GM23338 (cell line): ENCODE measurements around the gene TTC13. TPM values are rescaled to one million over a fixed set of nuclear protein-coding genes. Genes with fewer than 3 reads are reported as not detected.

Experiments used
- ATAC-seq: fragments of 200-7000 bp; cut with Tn5 transposase; 3 replicates; pipeline ENCODE4 v1.9.1; 2020
- DNase-seq: peaks from one replicate; pipeline ENCODE4 v3.0.0-alpha.2; 2015; ENCODE audit warnings: low spot score
- H2AFZ ChIP-seq: fragments of 200-600 bp; sonication (generic); 2 replicates; pipeline ENCODE4 v1.8.0; 2016; ENCODE audit warnings: antibody characterized with exemption, mild to moderate bottlenecking, moderate library complexity
- H3F3A ChIP-seq: fragments of 200-600 bp; sonication (generic); replicated peaks from 2 replicates; pipeline ENCODE4 v1.8.0; 2017; ENCODE audit warnings: antibody characterized with exemption, mixed run types, low read depth
- H3K27ac ChIP-seq: fragments of 200-600 bp; sonication (generic); 2 replicates; pipeline ENCODE4 v1.6.1; 2016; ENCODE audit warnings: low read depth
- H3K27me3 ChIP-seq: fragments of 200-600 bp; sonication (generic); 2 replicates; pipeline ENCODE4 v1.8.0; 2016; ENCODE audit warnings: mild to moderate bottlenecking, mixed run types, moderate library complexity; ENCODE audit not compliant: insufficient read depth
- H3K36me3 ChIP-seq: fragments of 200-600 bp; sonication (generic); 2 replicates; pipeline ENCODE4 v1.8.0; 2016; ENCODE audit warnings: mild to moderate bottlenecking; ENCODE audit not compliant: insufficient read depth
- H3K4me1 ChIP-seq: fragments of 200-600 bp; sonication (generic); 2 replicates; pipeline ENCODE4 v1.8.0; 2016; ENCODE audit warnings: mild to moderate bottlenecking, moderate library complexity; ENCODE audit not compliant: insufficient read depth
- H3K4me2 ChIP-seq: fragments of 200-600 bp; sonication (generic); 2 replicates; pipeline ENCODE4 v1.7.1; 2017; ENCODE audit warnings: mixed run types
- H3K4me3 ChIP-seq: fragments of 200-600 bp; sonication (generic); 2 replicates; pipeline ENCODE4 v1.6.1; 2016; ENCODE audit warnings: mixed run types
- H3K79me2 ChIP-seq: fragments of 200-600 bp; sonication (generic); replicated peaks from 2 replicates; pipeline ENCODE4 v1.8.0; 2017; ENCODE audit warnings: mild to moderate bottlenecking; ENCODE audit not compliant: insufficient read depth
- H3K9me2 ChIP-seq: fragments of 200-600 bp; sonication (generic); 2 replicates; pipeline ENCODE4 v1.8.0; 2017; ENCODE audit not compliant: insufficient read depth
- H4K20me1 ChIP-seq: fragments of 200-600 bp; sonication (generic); replicated peaks from 2 replicates; pipeline ENCODE4 v1.8.0; 2017; ENCODE audit warnings: mild to moderate bottlenecking; ENCODE audit not compliant: insufficient read depth
- H3K27ac Mint-ChIP-seq: 2 replicates; pipeline ENCODE4 v1.8.0; 2020; ENCODE audit warnings: inconsistent platforms, mild to moderate bottlenecking, moderate library complexity, mixed read lengths
- H3K27me3 Mint-ChIP-seq: 3 replicates; pipeline ENCODE4 v1.8.0; 2022; ENCODE audit warnings: low read depth, mild to moderate bottlenecking, moderate library complexity, mixed read lengths, inconsistent platforms; ENCODE audit not compliant: insufficient read depth, poor library complexity
- H3K36me3 Mint-ChIP-seq: 3 replicates; pipeline ENCODE4 v1.8.0; 2021; ENCODE audit warnings: low read depth, mild to moderate bottlenecking, inconsistent platforms, moderate library complexity, mixed read lengths
- H3K4me1 Mint-ChIP-seq: 3 replicates; pipeline ENCODE4 v1.8.0; 2020; ENCODE audit warnings: mild to moderate bottlenecking, inconsistent platforms, mixed read lengths
- H3K4me3 Mint-ChIP-seq: 3 replicates; pipeline ENCODE4 v1.8.0; 2021; ENCODE audit warnings: moderate library complexity, mild to moderate bottlenecking, inconsistent platforms, mixed read lengths
- H3K9me3 Mint-ChIP-seq: 3 replicates; pipeline ENCODE4 v1.8.0; 2020; ENCODE audit warnings: moderate library complexity, mild to moderate bottlenecking, inconsistent platforms, mixed read lengths
- CREB1 ChIP-seq: fragments of 250-450 bp; sonication (Bioruptor Pico); IDR thresholded peaks from 2 replicates; pipeline ENCODE4 v1.5.0; 2020; ENCODE audit warnings: low read depth, mild to moderate bottlenecking, moderate library complexity
- CTCF ChIP-seq, 2 experiments: fragments of 200-600 bp in 1 of 2; sonication (generic) in 1 of 2; conservative IDR thresholded peaks; 2 replicates each; pipeline versions ENCODE4 v1.5.1 to v1.6.1; 2016 to 2017; ENCODE audit warnings: antibody characterized with exemption in 2 of 2, low read depth in 2 of 2, mild to moderate bottlenecking in 2 of 2, moderate library complexity in 1 of 2
- ETS1 ChIP-seq: IDR thresholded peaks from 2 replicates; pipeline ENCODE4 v1.6.1; 2016; ENCODE audit warnings: antibody characterized with exemption
- EZH2 ChIP-seq: fragments of 200-600 bp; sonication (generic); IDR thresholded peaks from one replicate; pipeline ENCODE4 v1.8.0; 2017; ENCODE audit warnings: antibody characterized with exemption, mild to moderate bottlenecking, low read depth; ENCODE audit not compliant: unreplicated experiment
- EZH2phosphoT487 ChIP-seq: fragments of 200-600 bp; sonication (generic); IDR thresholded peaks from one replicate; pipeline ENCODE4 v1.8.1; 2018; ENCODE audit warnings: antibody characterized with exemption; ENCODE audit not compliant: unreplicated experiment
- STAT1 ChIP-seq: IDR thresholded peaks from one replicate; pipeline ENCODE4 v1.6.1; 2016; ENCODE audit warnings: antibody characterized with exemption; ENCODE audit not compliant: unreplicated experiment
- ZNF114 ChIP-seq: fragments of 250-450 bp; sonication (Bioruptor Pico); IDR thresholded peaks from 2 replicates; pipeline ENCODE4 v1.5.0; 2020; ENCODE audit warnings: mild to moderate bottlenecking, moderate library complexity
- ZNF331 ChIP-seq: fragments of 250-450 bp; sonication (Bioruptor Pico); IDR thresholded peaks from 2 replicates; pipeline ENCODE4 v1.5.0; 2020; ENCODE audit warnings: low read depth, mild to moderate bottlenecking, moderate library complexity
- ZNF462 ChIP-seq: fragments of 250-450 bp; sonication (Bioruptor Pico); IDR thresholded peaks from 2 replicates; pipeline ENCODE4 v1.5.0; 2020; ENCODE audit warnings: mild to moderate bottlenecking, moderate library complexity
- polyA plus RNA-seq: library from polyadenylated mRNA; unstranded; fragments of >200 nt; fragmentation: Nextera tagmentation; extraction: Ambion mirVana; gene quantifications from 2 replicates; pipeline ENCODE4 v1.2.1, GENCODE V29; 2016
- total RNA-seq: library from RNA; depleted of rRNA; stranded (reverse); fragments of >200 nt; shearing (Covaris generic); gene quantifications from 2 replicates; pipeline ENCODE4 v1.2.3, GENCODE V29; 2014

Gene TTC13
- total and polyA plus RNA-seq, 2 experiments from 2014 or later = 3.8 to 9.4 TPM

- peaks cover 8% of the 10 kb centered on the region for H3K4me1 Mint-ChIP-seq
- ATAC-seq = no peak
- no peak for DNase-seq
These were observed 48.7 kb upstream of the TTC13 start for GRCh38 chr1:231027136-231027925.

More at GRCh38 chr1:231027136-231027925, 48.7 kb upstream of the TTC13 start:
- Histone ChIP-seq H3K79me2 (no peaks in the 10 kb centered on the region), H3K27ac (no peak overlapping the region), H3K9me2 (no peaks in the 10 kb centered on the region), H3K4me1 (no peaks in the 10 kb centered on the region), H2AFZ (no peak overlapping the region), H3K36me3 (no peaks in the 10 kb centered on the region), H3F3A (no peaks in the 10 kb centered on the region), H3K4me3 (no peak overlapping the region), H4K20me1 (no peaks in the 10 kb centered on the region; the same call in 1 of the 2 replicates), H3K27me3 (no peaks in the 10 kb centered on the region), H3K4me2 (no peak overlapping the region)
- no peaks in the 10 kb centered on the region for H3K9me3 Mint-ChIP-seq
- H3K36me3 Mint-ChIP-seq = no peaks in the 10 kb centered on the region
- H3K27me3 Mint-ChIP-seq = peaks cover 12% of the 10 kb centered on the region
- TF ChIP-seq EZH2 (no peak), ZNF331 (CRISPR knock-in tag) (no peak), ZNF114 (CRISPR knock-in tag) (no peak), CTCF (conservative IDR thresholded peaks at IDR 0.05; ENCODE audit: low read depth in 2 of 2) (no peak), ZNF462 (no peak), ETS1 (no peak), EZH2phosphoT487 (no peak), STAT1 (no peak), CREB1 (CRISPR knock-in tag) (no peak)
- no peak overlapping the region for H3K27ac Mint-ChIP-seq
- H3K4me3 Mint-ChIP-seq = no peak overlapping the region
